ENCODE measurements around the gene ADAM11.

- TF ChIP-seq CTCF (IDR thresholded peaks at IDR 0.05) (no peak), ZFX (IDR thresholded peaks at IDR 0.05; ENCODE audit: borderline replicate concordance) (no peak)
Measured at GRCh38 chr17:44782326-44782850, 23.6 kb downstream of the ADAM11 start.
